ENCODE data around the gene EIF3F. TPM values are rescaled to one million over a fixed set of nuclear protein-coding genes. Genes with fewer than 3 reads are reported as not detected.
A peak's percentile ranks its signal among the peaks of the same experiment; 100 is the strongest.
"Not testable (repeated sequence)": the region's sequence is repeated elsewhere in the genome, so short reads cannot be mapped to it uniquely, and the experiment has no call there.

EIF3F gene
- total RNA-seq, 2 donors from 2014 or later = 229 to 242 TPM

DNA sequence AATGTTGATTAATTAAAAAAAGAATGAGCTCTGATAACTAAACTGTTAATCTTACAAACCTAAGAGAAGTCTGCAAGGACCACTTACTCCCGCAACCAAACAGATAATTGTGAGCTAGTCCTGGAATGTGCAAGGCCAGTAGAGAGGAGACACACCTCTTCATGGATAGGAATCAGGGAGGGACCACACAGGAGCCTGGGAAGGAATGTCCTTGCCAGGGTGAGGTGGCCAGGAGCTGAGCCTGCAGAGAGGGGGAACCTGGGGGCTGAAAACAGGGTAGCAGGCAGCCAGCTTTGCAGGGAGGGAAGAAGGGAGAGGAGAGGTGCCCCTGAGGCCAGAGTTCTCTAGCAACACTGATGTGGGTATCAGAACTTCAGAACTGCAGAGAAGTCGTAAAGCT is 12.5 kb upstream of the EIF3F start:
- Histone ChIP-seq H3K9me3 (no peaks in the 10 kb centered on the region), H3K4me1 (no peaks in the 10 kb centered on the region), H3K36me3 (no peaks in the 10 kb centered on the region), H3K4me3 (no peak overlapping the region), H3K27me3 (no peaks in the 10 kb centered on the region), H3K9ac (ENCODE audit: low read depth in 2 of 2, low read length in 2 of 2) (no peak overlapping the region), H3K27ac (no peak overlapping the region)
- DNase-seq = no peak
- intact Hi-C loops (cut with DNase I) = no loop called here
- TF ChIP-seq, protein P1, sequence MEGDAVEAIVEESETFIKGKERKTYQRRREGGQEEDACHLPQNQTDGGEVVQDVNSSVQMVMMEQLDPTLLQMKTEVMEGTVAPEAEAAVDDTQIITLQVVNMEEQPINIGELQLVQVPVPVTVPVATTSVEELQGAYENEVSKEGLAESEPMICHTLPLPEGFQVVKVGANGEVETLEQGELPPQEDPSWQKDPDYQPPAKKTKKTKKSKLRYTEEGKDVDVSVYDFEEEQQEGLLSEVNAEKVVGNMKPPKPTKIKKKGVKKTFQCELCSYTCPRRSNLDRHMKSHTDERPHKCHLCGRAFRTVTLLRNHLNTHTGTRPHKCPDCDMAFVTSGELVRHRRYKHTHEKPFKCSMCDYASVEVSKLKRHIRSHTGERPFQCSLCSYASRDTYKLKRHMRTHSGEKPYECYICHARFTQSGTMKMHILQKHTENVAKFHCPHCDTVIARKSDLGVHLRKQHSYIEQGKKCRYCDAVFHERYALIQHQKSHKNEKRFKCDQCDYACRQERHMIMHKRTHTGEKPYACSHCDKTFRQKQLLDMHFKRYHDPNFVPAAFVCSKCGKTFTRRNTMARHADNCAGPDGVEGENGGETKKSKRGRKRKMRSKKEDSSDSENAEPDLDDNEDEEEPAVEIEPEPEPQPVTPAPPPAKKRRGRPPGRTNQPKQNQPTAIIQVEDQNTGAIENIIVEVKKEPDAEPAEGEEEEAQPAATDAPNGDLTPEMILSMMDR (IDR thresholded peaks at IDR 0.05) = no peak

DNA sequence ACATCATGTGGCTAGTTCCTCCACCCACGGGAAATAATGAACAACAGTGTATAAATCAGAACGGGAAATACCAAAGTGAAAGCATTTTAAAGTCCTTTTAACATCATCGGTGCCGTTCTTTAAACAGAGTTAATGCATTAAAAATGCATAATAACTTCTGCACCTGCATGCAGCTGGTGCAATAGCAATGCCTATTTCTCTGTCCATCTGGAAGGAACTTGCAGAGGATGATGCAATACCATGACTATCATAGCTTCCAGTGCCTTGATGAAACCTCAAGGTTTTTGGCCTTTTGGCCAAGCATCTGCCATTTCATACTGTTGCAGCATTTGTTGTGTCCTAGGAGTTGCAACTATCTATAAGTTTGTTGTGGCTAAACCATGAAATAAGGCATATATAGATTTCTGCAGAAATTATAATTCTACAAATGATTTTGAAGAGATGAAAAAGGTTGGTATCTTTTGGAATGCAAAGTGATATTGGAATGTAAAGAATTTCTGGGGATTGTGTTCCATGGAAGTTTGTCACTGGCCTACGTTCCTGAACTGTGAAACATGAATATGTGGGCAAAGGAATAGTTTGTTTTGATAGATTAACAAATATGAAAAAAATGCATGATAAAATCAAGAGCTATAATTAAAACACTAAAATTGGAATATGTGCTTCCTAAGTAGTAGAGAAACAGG is 9.8 kb upstream of the EIF3F start:
- TF ChIP-seq, protein P1 (IDR thresholded peaks at IDR 0.05) = no peak
- no peak overlapping the region for H3K9ac ChIP-seq (ENCODE audit: low read depth in 2 of 2, low read length in 2 of 2)

DNA sequence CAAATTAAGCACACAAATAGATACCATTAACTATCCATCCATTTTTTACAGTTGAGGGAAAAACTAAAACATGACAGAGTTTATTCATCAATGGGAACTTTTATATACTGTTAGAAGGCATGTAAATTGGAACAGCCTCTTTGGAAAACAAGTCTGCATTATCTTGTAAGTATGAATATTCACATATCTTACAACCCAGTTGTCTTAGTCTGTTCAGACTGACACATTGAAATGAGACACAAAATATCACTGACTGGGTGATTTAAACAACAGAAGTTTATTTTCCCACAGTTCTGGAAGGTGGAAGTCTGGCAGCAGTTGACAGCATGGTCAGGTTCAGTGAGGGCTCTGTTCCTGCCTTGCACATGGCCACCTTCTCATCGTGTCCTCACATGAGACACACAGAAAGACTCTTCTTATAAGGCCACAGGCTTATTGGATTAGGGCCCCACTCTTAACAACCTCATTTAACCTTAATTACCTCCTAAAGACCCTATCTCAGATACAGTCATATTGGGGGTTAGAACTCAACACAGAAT is 5.4 kb upstream of the EIF3F start:
- H3K9ac ChIP-seq (ENCODE audit: low read depth in 2 of 2, low read length in 2 of 2) = no peak overlapping the region
- H3K27ac ChIP-seq = no peak overlapping the region
- no peak for DNase-seq
- H3K9me3 ChIP-seq = no peaks in the 10 kb centered on the region
- H3K4me3 ChIP-seq = no peak overlapping the region
- no peaks in the 10 kb centered on the region for H3K36me3 ChIP-seq
- H3K27me3 ChIP-seq = no peaks in the 10 kb centered on the region
- intact Hi-C loops (cut with DNase I) = no loop called here
- TF ChIP-seq, protein P1 (IDR thresholded peaks at IDR 0.05) = no peak
- peaks cover 2% of the 10 kb centered on the region for H3K4me1 ChIP-seq

More for the DNA sequence above, 9.8 kb upstream of the EIF3F start:
- Histone ChIP-seq H3K9me3 (no peaks in the 10 kb centered on the region), H3K36me3 (no peaks in the 10 kb centered on the region), H3K4me1 (no peaks in the 10 kb centered on the region), H3K27ac (no peak overlapping the region), H3K4me3 (no peak overlapping the region), H3K27me3 (no peaks in the 10 kb centered on the region)
- intact Hi-C loops (cut with DNase I) = no loop called here
- DNase-seq = no peak

DNA sequence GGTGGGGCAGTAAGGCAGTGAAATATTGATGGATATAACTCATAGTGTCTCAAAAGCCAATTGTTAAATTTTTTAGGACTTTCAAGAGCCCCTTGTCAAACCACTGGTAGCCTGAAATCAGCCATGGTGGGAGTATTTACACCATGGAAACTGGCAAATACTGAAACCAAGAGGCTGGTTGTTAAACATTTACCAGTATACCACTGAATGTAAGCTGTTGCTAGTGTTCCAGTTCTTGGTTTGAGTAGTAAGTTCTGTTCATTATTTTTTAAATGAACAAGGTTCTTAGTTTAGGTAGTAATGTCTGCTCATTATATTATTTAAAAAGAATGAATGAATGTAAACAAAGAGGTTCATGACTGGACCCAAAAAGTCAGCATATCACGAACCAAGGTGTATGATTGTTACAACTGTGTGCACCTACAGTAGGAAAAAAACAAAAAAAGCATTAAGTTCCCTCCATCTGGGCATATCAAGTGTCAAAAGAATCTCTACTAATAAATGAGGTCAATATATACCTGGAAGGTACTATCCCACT is 4.5 kb upstream of the EIF3F start:
- TF ChIP-seq, protein P1 (IDR thresholded peaks at IDR 0.05) = no peak
- intact Hi-C loops (cut with DNase I) = no loop called here
- Histone ChIP-seq H3K4me1 (peaks cover 3% of the 10 kb centered on the region), H3K27ac (no peak overlapping the region), H3K4me3 (no peak overlapping the region), H3K9ac (ENCODE audit: low read depth in 2 of 2, low read length in 2 of 2) (no peak overlapping the region), H3K9me3 (no peaks in the 10 kb centered on the region), H3K36me3 (no peaks in the 10 kb centered on the region), H3K27me3 (no peaks in the 10 kb centered on the region)
- DNase-seq = no peak

DNA sequence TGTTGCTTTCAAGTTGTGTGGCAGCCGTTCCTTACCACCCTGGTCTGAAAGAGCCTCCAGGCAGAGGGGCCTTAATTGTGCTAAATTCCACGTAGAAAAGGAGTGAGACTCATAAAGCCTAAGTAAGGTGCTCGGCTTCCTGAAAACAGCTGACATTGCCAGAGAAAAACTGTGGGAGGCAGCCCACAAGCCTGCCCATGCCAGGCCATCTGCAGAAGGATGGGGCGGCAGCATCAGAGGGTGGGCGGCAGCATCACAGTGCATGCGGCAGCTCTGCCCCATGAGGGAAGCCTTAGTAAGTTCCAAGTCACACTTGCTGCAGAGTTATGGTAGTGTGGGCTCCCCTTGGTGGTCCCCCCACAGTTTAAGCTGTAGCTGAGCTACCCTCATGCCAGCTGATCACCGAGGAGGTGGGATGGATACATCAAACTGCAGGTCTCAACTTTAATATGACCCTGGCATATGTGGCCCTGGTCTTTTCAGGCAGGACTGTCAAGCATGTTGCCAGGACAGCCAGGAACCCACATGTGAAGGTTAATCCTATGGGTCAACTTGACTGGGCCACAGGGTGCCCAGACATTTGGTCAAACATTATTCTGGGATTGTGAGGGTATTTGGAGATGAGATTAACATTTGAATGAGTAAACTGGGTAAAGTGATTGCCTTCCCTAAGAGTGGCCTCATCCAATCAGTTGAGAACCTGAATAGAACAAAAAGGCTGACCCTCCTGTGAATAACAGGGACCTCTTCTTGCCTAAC is 3.1 kb upstream of the EIF3F start:
- intact Hi-C loops (cut with DNase I) = no loop called here
- TF ChIP-seq, protein P1 (IDR thresholded peaks at IDR 0.05) = no peak

GRCh38 chr11:7987560-7987883 is 385 bp downstream of the EIF3F start:
- H3K4me1 ChIP-seq = peaks cover 12% of the 10 kb centered on the region
- peak overlapping the region; percentile 90 for H3K4me3 ChIP-seq
- H3K9me3 ChIP-seq, DNase-seq, H3K36me3 ChIP-seq, H3K27me3 ChIP-seq: not testable (repeated sequence)
- H3K27ac ChIP-seq = peak overlapping the region; percentile 34
- intact Hi-C loops (cut with DNase I) = loop anchor here (2.0 kb wide), 1 partner anchor 97 kb away; no protein-coding TSS in a partner anchor
- peak overlapping the region; percentile 31 to 67 for H3K9ac ChIP-seq (ENCODE audit: low read depth in 2 of 2, low read length in 2 of 2)

More for the DNA sequence above, 3.1 kb upstream of the EIF3F start:
- no peaks in the 10 kb centered on the region for H3K27me3 ChIP-seq
- no peak overlapping the region for H3K27ac ChIP-seq
- no peak for DNase-seq
- no peak overlapping the region for H3K4me3 ChIP-seq
- H3K4me1 ChIP-seq = peaks cover 12% of the 10 kb centered on the region
- no peaks in the 10 kb centered on the region for H3K9me3 ChIP-seq
- no peak overlapping the region for H3K9ac ChIP-seq (ENCODE audit: low read depth in 2 of 2, low read length in 2 of 2)
- no peaks in the 10 kb centered on the region for H3K36me3 ChIP-seq

Data from colonic mucosa (tissue), 4 donors.